Measurements from ENCODE around the gene APOLD1.

DNA sequence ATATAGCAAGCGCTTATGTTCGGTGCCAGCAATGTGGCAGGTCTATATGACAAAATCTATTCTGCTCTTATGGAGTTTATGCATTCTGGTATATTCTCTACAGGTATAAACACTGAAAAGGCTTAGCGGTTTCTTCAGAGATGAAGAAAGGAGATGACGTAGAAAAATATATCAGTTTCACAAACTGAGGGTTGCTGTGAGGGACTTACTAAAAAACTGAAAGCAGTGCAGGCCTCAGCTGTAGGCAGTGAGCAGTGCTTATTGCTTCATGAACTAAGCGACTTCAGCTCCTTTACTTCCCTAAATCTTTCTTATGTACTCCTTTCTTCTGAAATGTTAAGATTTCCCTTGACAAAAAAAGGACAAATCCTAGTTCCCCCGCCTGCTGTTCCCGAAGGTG, 32.2 kb downstream of the APOLD1 start:
- TF ChIP-seq POLR2AphosphoS5 (IDR thresholded peaks at IDR 0.05; ENCODE audit: low read depth, low read length) (no peak), REST (IDR thresholded peaks at IDR 0.05; ENCODE audit: insufficient read depth in 1 of 2, low read depth in 2 of 2, low read length in 2 of 2) (no peak)
